ENCODE data around the gene ORC3.

ORC3 gene

DNA sequence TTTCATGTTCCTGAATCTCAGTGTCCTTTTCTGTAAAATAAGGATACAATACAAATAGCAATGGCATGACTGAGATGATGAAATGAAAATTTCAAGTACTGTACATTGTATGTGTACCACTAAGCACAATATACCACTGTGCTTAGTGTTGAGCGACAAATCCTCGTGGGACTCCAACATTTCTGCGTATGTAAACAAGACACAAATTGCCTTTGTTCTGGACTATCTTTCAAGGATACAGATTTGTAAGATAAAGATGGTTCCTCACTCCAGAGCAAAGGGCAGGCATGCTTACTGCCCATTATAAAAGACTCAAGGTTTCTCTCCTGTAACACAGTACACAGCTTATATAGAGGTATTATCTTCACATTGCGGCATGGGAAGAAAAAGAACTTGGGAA, 6.1 kb upstream of the ORC3 start:
- no peak for DNase-seq
- Histone ChIP-seq H3K27ac (ENCODE audit: low read length) (no peak overlapping the region), H3K4me2 (ENCODE audit: insufficient read depth, low read length) (no peak overlapping the region), H2AFZ (ENCODE audit: low read depth, low read length) (no peak overlapping the region), H4K20me1 (ENCODE audit: insufficient read depth, low read length) (peaks cover 21% of the 10 kb centered on the region; the same call in 1 of the 2 replicates), H3K4me3 (ENCODE audit: low read depth in 1 of 2, low read length in 2 of 2) (no peak overlapping the region), H3K9me3 (ENCODE audit: insufficient read depth, low read length, severe bottlenecking) (no peaks in the 10 kb centered on the region), H3K36me3 (ENCODE audit: insufficient read depth, low read length) (peaks cover 46% of the 10 kb centered on the region), H3K79me2 (ENCODE audit: insufficient read depth, low read length) (peaks cover 96% of the 10 kb centered on the region), H3K9ac (ENCODE audit: low read depth, low read length) (no peak overlapping the region), H3K27me3 (ENCODE audit: insufficient read depth, low read length, poor library complexity) (no peaks in the 10 kb centered on the region), H3K4me1 (ENCODE audit: insufficient read depth, low read length) (peaks cover 18% of the 10 kb centered on the region)
- ATAC-seq (ENCODE audit: insufficient read depth, low read depth) = no peak
- TF ChIP-seq, protein P1, sequence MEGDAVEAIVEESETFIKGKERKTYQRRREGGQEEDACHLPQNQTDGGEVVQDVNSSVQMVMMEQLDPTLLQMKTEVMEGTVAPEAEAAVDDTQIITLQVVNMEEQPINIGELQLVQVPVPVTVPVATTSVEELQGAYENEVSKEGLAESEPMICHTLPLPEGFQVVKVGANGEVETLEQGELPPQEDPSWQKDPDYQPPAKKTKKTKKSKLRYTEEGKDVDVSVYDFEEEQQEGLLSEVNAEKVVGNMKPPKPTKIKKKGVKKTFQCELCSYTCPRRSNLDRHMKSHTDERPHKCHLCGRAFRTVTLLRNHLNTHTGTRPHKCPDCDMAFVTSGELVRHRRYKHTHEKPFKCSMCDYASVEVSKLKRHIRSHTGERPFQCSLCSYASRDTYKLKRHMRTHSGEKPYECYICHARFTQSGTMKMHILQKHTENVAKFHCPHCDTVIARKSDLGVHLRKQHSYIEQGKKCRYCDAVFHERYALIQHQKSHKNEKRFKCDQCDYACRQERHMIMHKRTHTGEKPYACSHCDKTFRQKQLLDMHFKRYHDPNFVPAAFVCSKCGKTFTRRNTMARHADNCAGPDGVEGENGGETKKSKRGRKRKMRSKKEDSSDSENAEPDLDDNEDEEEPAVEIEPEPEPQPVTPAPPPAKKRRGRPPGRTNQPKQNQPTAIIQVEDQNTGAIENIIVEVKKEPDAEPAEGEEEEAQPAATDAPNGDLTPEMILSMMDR (IDR thresholded peaks at IDR 0.05; ENCODE audit: borderline replicate concordance, extremely low read depth, low read length, poor library complexity, severe bottlenecking) = no peak
- no peak for TF ChIP-seq EZH2 (IDR thresholded peaks at IDR 0.05; ENCODE audit: borderline replicate concordance, low read depth, low read length, severe bottlenecking)

DNA sequence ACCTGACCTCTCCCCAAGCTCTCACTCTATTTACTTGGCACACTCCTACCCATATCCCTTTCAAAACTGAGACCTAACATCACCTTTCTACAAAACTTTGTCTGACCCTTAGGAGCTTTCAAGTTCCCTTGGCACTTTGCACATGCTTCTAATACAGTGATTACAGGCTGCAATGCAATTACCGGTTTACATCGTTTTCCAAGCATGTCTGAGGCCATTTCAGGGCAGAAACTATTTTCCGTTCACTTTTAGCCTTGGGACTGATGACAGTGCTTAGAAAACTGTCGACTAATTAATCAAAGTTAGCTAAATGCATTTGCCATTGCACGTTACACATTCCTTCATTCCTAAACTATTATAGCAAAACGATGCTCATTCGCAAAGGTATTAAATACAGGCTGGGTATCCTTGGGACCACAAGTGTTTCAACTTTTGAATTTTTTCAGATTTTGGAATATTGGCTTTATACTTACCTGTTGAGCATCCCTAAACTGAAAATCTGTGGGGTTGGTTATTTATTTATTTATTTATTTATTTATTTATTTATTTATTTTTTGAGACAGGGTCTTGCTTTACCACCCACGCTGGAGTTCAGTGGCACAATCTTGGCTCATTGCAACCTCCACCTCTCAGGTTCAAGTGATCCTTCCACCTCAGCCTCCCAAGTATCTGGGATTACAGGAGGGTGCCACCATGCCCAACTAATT, 3.4 kb upstream of the ORC3 start:
- no peak overlapping the region for H3K9ac ChIP-seq (ENCODE audit: low read depth, low read length)
- no peak overlapping the region for H2AFZ ChIP-seq (ENCODE audit: low read depth, low read length)
- peak overlapping the region; percentile 92; the same call in 1 of the 2 replicates for H3K4me2 ChIP-seq (ENCODE audit: insufficient read depth, low read length)
- H3K4me3 ChIP-seq (ENCODE audit: low read depth in 1 of 2, low read length in 2 of 2) = no peak overlapping the region
- peaks cover 32% of the 10 kb centered on the region for H3K4me1 ChIP-seq (ENCODE audit: insufficient read depth, low read length)
- H3K79me2 ChIP-seq (ENCODE audit: insufficient read depth, low read length) = peaks cover 95% of the 10 kb centered on the region
- no peak for DNase-seq
- no peak for ATAC-seq (ENCODE audit: insufficient read depth, low read depth)
- H3K36me3 ChIP-seq (ENCODE audit: insufficient read depth, low read length) = peaks cover 37% of the 10 kb centered on the region
- H3K9me3 ChIP-seq (ENCODE audit: insufficient read depth, low read length, severe bottlenecking) = no peaks in the 10 kb centered on the region
- H4K20me1 ChIP-seq (ENCODE audit: insufficient read depth, low read length) = peaks cover 21% of the 10 kb centered on the region; the same call in 1 of the 2 replicates
- TF ChIP-seq EZH2 (IDR thresholded peaks at IDR 0.05; ENCODE audit: borderline replicate concordance, low read depth, low read length, severe bottlenecking) = no peak
- no peaks in the 10 kb centered on the region for H3K27me3 ChIP-seq (ENCODE audit: insufficient read depth, low read length, poor library complexity)
- no peak overlapping the region for H3K27ac ChIP-seq (ENCODE audit: low read length)

DNA sequence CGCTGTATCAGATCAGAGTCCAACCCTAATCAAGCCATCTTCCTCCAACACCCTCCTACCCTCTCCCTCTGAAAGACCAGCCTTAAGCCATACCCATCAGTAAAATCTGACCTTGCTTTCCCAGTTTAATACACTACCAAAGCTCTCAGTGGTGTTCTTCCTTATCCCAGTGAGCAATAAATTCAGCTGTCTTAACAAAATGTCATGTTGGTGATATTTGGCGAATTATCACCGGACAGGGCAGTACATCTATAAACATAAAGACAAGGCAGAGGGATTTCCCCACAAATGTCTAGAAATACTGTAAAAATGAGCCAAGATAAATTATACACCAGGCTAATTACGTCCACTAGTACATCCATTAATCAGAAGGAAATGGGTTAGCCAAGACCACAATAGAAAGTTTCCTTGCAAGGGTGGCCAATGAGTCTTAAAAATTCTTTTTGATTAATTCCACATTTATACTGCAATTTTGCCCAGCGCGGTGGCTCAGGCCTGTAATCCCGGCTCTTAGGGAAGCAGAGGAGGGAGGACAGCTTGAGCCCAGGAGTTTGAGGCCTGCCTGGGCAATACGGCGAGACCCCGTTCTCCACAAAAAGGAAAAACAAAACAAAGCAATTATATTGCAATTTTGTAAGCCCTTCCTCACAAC, 1.1 kb upstream of the ORC3 start:
- Histone ChIP-seq H3K4me2 (ENCODE audit: insufficient read depth, low read length) (peak overlapping the region; percentile 92), H3K36me3 (ENCODE audit: insufficient read depth, low read length) (peaks cover 22% of the 10 kb centered on the region), H3K9me3 (ENCODE audit: insufficient read depth, low read length, severe bottlenecking) (no peaks in the 10 kb centered on the region), H4K20me1 (ENCODE audit: insufficient read depth, low read length) (peaks cover 13% of the 10 kb centered on the region; the same call in 1 of the 2 replicates), H3K27me3 (ENCODE audit: insufficient read depth, low read length, poor library complexity) (no peaks in the 10 kb centered on the region), H3K79me2 (ENCODE audit: insufficient read depth, low read length) (peaks cover 90% of the 10 kb centered on the region), H3K9ac (ENCODE audit: low read depth, low read length) (peak overlapping the region; percentile 74), H3K4me3 (ENCODE audit: low read depth in 1 of 2, low read length in 2 of 2) (peak overlapping the region; percentile 78 to 94), H3K4me1 (ENCODE audit: insufficient read depth, low read length) (peaks cover 43% of the 10 kb centered on the region), H2AFZ (ENCODE audit: low read depth, low read length) (peak overlapping the region; percentile 85), H3K27ac (ENCODE audit: low read length) (peak overlapping the region; percentile 87)
- TF ChIP-seq, protein P1 (IDR thresholded peaks at IDR 0.05; ENCODE audit: borderline replicate concordance, extremely low read depth, low read length, poor library complexity, severe bottlenecking) = no peak
- TF ChIP-seq EZH2 (IDR thresholded peaks at IDR 0.05; ENCODE audit: borderline replicate concordance, low read depth, low read length, severe bottlenecking) = no peak
- DNase-seq (no peak), ATAC-seq (ENCODE audit: insufficient read depth, low read depth) (no peak)

DNA sequence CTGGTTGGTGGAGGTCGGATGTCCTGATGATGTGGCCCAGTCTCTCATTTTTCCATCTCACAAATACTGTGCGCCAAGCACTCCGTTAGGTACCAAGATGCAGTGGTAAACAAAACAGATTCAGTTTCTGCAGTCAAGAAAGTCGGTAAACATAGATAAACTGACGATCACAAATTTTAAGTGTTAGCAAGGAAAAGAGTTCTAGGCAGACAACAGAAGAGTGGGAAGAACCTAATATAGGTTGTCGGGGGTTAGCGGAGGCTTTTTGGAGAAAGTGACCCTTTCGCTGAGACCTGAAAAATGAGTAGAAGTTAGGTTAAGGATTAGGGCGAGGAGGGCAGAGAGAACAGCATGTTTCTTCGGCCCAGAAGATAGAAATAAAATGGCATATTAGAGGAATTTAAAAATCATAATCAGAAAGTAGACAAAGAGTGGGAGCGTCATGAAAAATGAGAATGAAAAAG, 514 bp downstream of the ORC3 start:
- Histone ChIP-seq H3K27ac (ENCODE audit: low read length) (peak overlapping the region; percentile 87), H3K4me2 (ENCODE audit: insufficient read depth, low read length) (peak overlapping the region; percentile 92), H3K79me2 (ENCODE audit: insufficient read depth, low read length) (peaks cover 86% of the 10 kb centered on the region), H3K27me3 (ENCODE audit: insufficient read depth, low read length, poor library complexity) (no peaks in the 10 kb centered on the region), H3K36me3 (ENCODE audit: insufficient read depth, low read length) (peaks cover 31% of the 10 kb centered on the region), H3K4me3 (ENCODE audit: low read depth in 1 of 2, low read length in 2 of 2) (peak overlapping the region; percentile 78 to 94), H2AFZ (ENCODE audit: low read depth, low read length) (peak overlapping the region; percentile 85), H3K9me3 (ENCODE audit: insufficient read depth, low read length, severe bottlenecking) (no peaks in the 10 kb centered on the region), H3K4me1 (ENCODE audit: insufficient read depth, low read length) (peaks cover 43% of the 10 kb centered on the region), H4K20me1 (ENCODE audit: insufficient read depth, low read length) (peaks cover 11% of the 10 kb centered on the region; the same call in 1 of the 2 replicates), H3K9ac (ENCODE audit: low read depth, low read length) (peak overlapping the region; percentile 74)
- no peak for TF ChIP-seq EZH2 (IDR thresholded peaks at IDR 0.05; ENCODE audit: borderline replicate concordance, low read depth, low read length, severe bottlenecking)
- TF ChIP-seq, protein P1 (IDR thresholded peaks at IDR 0.05; ENCODE audit: borderline replicate concordance, extremely low read depth, low read length, poor library complexity, severe bottlenecking) = no peak
- DNase-seq (no peak), ATAC-seq (ENCODE audit: insufficient read depth, low read depth) (no peak)

Measured in DND-41 (cell line).